SK-N-SH (cell line): ENCODE measurements around the gene SLC24A4.

Experiments used
- CHD2 ChIP-seq: fragments of 150-350 bp; IDR thresholded peaks from 2 replicates; pipeline ENCODE4 v1.6.1; 2018; ENCODE audit warnings: low read length; ENCODE audit not compliant: partially characterized antibody
- CTCF ChIP-seq: fragments of 200-600 bp; sonication (generic); IDR thresholded peaks from 2 replicates; pipeline ENCODE4 v1.6.1; 2017; ENCODE audit warnings: antibody characterized with exemption, mild to moderate bottlenecking, moderate library complexity
- EP300 ChIP-seq, 2 experiments: IDR thresholded peaks; 2 replicates each; pipeline versions ENCODE4 v1.4.0 to v1.6.1; 2012; ENCODE audit warnings: borderline replicate concordance in 1 of 2, low read depth in 1 of 2, low read length in 1 of 2
- EZH2phosphoT487 ChIP-seq: fragments of 200-600 bp; sonication (generic); IDR thresholded peaks from 2 replicates; pipeline ENCODE4 v1.6.1; 2017; ENCODE audit warnings: low read depth, mixed run types, mild to moderate bottlenecking, antibody characterized with exemption, moderate library complexity, borderline replicate concordance
- RCOR1 ChIP-seq: fragments of 150-350 bp; IDR thresholded peaks from 2 replicates; pipeline ENCODE4 v1.6.1; 2017; ENCODE audit warnings: antibody characterized with exemption, low read length

- TF ChIP-seq RCOR1: no peak
- no peak for TF ChIP-seq CTCF
- TF ChIP-seq CHD2: no peak
- TF ChIP-seq EZH2phosphoT487: no peak
- no peak for TF ChIP-seq EP300 (IDR thresholded peaks at IDR 0.05; ENCODE audit: borderline replicate concordance in 1 of 2, low read depth in 1 of 2, low read length in 1 of 2)
These were observed 137.6 kb downstream of the SLC24A4 start for GRCh38 chr14:92460541-92460915.
